H1 (cell line): Measurements from ENCODE around the gene MRPS12. TPM values are rescaled to one million over a fixed set of nuclear protein-coding genes. Genes with fewer than 3 reads are reported as not detected.
A peak's percentile ranks its signal among the peaks of the same experiment; 100 is the strongest.

Experiments used
- CTCF ChIA-PET: fragments of 300-600 bp; sonication (Branson Sonifier 250); formaldehyde crosslinking; loops from one replicate; lab custom pipeline; 2021; ENCODE audit not compliant: partially characterized antibody; lab: Charles Lee
- POLR2A ChIA-PET: fragments of 300-600 bp; sonication (Branson Sonifier 250); formaldehyde crosslinking; loops from one replicate; lab custom pipeline; 2021; ENCODE audit warnings: inconsistent platforms; ENCODE audit not compliant: partially characterized antibody; lab: Charles Lee
- DNase-seq, 2 experiments: peaks; one replicate each; pipeline versions ENCODE4 v3.0.0 to v3.0.0-alpha.2; 2010 to 2022; ENCODE audit warnings: low spot score in 2 of 2, low read depth in 1 of 2, mixed read lengths in 1 of 2
- FAIRE-seq: peaks from 2 replicates; lab custom pipeline; 2011; peaks lifted over from hg19 to GRCh38; lab: Jason Lieb, UNC
- H2AFZ ChIP-seq: 2 replicates; pipeline ENCODE4 v1.8.1; 2012; ENCODE audit warnings: low read length, inconsistent platforms
- H2AK5ac ChIP-seq: 2 replicates; pipeline ENCODE4 v1.6.1; 2013; ENCODE audit warnings: low read depth, low read length
- H2BK120ac ChIP-seq: replicated peaks from 2 replicates; pipeline ENCODE3; 2013; ENCODE audit warnings: low read depth, low read length, inconsistent platforms
- H2BK12ac ChIP-seq: 2 replicates; pipeline ENCODE4 v1.6.1; 2013; ENCODE audit warnings: low read depth, low read length
- H2BK15ac ChIP-seq: 2 replicates; pipeline ENCODE4 v1.6.1; 2013; ENCODE audit warnings: low read length
- H2BK20ac ChIP-seq: 2 replicates; pipeline ENCODE4 v1.6.1; 2013; ENCODE audit warnings: low read length
- H2BK5ac ChIP-seq: 2 replicates; pipeline ENCODE4 v1.6.1; 2013; ENCODE audit warnings: low read depth, low read length
- H3K14ac ChIP-seq: 2 replicates; pipeline ENCODE4 v1.6.1; 2013; ENCODE audit warnings: inconsistent platforms; ENCODE audit not compliant: insufficient read length
- H3K18ac ChIP-seq: 2 replicates; pipeline ENCODE4 v1.6.1; 2013; ENCODE audit warnings: low read length; ENCODE audit errors: extremely low read depth
- H3K23ac ChIP-seq: 2 replicates; pipeline ENCODE4 v1.6.1; 2013; ENCODE audit warnings: inconsistent platforms; ENCODE audit not compliant: insufficient read length
- H3K23me2 ChIP-seq: 2 replicates; pipeline ENCODE4 v1.6.1; 2013; ENCODE audit warnings: low read depth, low read length
- H3K27ac ChIP-seq: 2 replicates; pipeline ENCODE4 v1.6.1; 2011; ENCODE audit warnings: low read depth, low read length, inconsistent platforms
- H3K27me3 ChIP-seq, 4 experiments: replicated peaks in 1 of 4; 1 replicate in 1 of 4; 2 replicates in 3 of 4; pipeline versions ENCODE4 v1.6.1 to v1.8.1; 2011 to 2013; ENCODE audit warnings: low read length in 3 of 4, mild to moderate bottlenecking in 3 of 4, inconsistent platforms in 2 of 4, mixed read lengths in 2 of 4, moderate library complexity in 1 of 4; ENCODE audit not compliant: control insufficient read depth in 3 of 4, insufficient read depth in 3 of 4; ENCODE audit errors: extremely low read depth in 1 of 4
- H3K36me3 ChIP-seq, 4 experiments: 2 replicates each; pipeline versions ENCODE4 v1.6.1 to v1.8.1; 2011 to 2013; ENCODE audit warnings: mild to moderate bottlenecking in 4 of 4, low read length in 3 of 4, moderate library complexity in 2 of 4, control low read depth in 1 of 4, inconsistent platforms in 1 of 4; ENCODE audit not compliant: insufficient read depth in 4 of 4, control insufficient read depth in 2 of 4
- H3K4ac ChIP-seq: replicated peaks from 2 replicates; pipeline ENCODE3; 2013; ENCODE audit warnings: low read length, low read depth, mixed read lengths, inconsistent platforms; ENCODE audit not compliant: insufficient read length
- H3K4me1 ChIP-seq, 4 experiments: replicated peaks in 1 of 4; 1 replicate in 1 of 4; 2 replicates in 3 of 4; pipeline versions ENCODE4 v1.6.1 to v1.8.1; 2011 to 2013; ENCODE audit warnings: low read length in 3 of 4, inconsistent platforms in 2 of 4, mixed read lengths in 1 of 4; ENCODE audit not compliant: insufficient read depth in 4 of 4, control insufficient read depth in 3 of 4
- H3K4me2 ChIP-seq, 2 experiments: 2 replicates each; pipeline versions ENCODE4 v1.6.1 to v1.8.1; 2011 to 2013; ENCODE audit warnings: low read depth in 2 of 2, low read length in 2 of 2, control low read depth in 1 of 2, inconsistent platforms in 1 of 2, mild to moderate bottlenecking in 1 of 2; ENCODE audit not compliant: insufficient read depth in 1 of 2
- H3K4me3 ChIP-seq, 4 experiments: fragments of 200-600, 300-600 bp in 1 of 4; sonication (generic), shearing (Covaris generic), sonication (Bioruptor Twin) in 1 of 4; 2 replicates each; pipeline versions ENCODE4 v1.5.1 to v1.8.1; 2011 to 2016; ENCODE audit warnings: low read length in 4 of 4, low read depth in 3 of 4, control low read depth in 2 of 4, inconsistent platforms in 2 of 4, mild to moderate bottlenecking in 2 of 4, mixed read lengths in 1 of 4, moderate library complexity in 1 of 4; ENCODE audit not compliant: insufficient read depth in 2 of 4; ENCODE audit errors: extremely low read depth in 1 of 4
- H3K56ac ChIP-seq: replicated peaks from 2 replicates; pipeline ENCODE3; 2013; ENCODE audit warnings: low read depth, mild to moderate bottlenecking, mixed read lengths, low read length, inconsistent platforms; ENCODE audit not compliant: insufficient read length
- H3K79me1 ChIP-seq: 2 replicates; pipeline ENCODE4 v1.6.1; 2013; ENCODE audit warnings: low read depth, low read length, control low read depth
- H3K79me2 ChIP-seq, 2 experiments: 2 replicates each; pipeline versions ENCODE4 v1.6.1 to v1.8.1; 2012 to 2013; ENCODE audit warnings: low read length in 2 of 2, mild to moderate bottlenecking in 2 of 2, inconsistent platforms in 1 of 2; ENCODE audit not compliant: insufficient read depth in 2 of 2, control insufficient read depth in 1 of 2
- H3K9ac ChIP-seq, 4 experiments: replicated peaks in 1 of 4; 1 replicate in 1 of 4; 2 replicates in 3 of 4; pipeline versions ENCODE4 v1.6.1 to v1.8.1; 2011 to 2013; ENCODE audit warnings: low read depth in 3 of 4, low read length in 3 of 4, control low read depth in 2 of 4, mild to moderate bottlenecking in 2 of 4, moderate library complexity in 2 of 4, inconsistent platforms in 1 of 4; ENCODE audit errors: extremely low read depth in 1 of 4
- H3K9me3 ChIP-seq, 2 experiments: 2 replicates each; pipeline versions ENCODE4 v1.6.1 to v1.8.1; 2012 to 2013; ENCODE audit warnings: mild to moderate bottlenecking in 2 of 2, moderate library complexity in 2 of 2, control low read depth in 1 of 2, inconsistent platforms in 1 of 2, low read depth in 1 of 2, low read length in 1 of 2, mixed read lengths in 1 of 2; ENCODE audit not compliant: insufficient read depth in 2 of 2
- H4K20me1 ChIP-seq, 2 experiments: replicated peaks in 1 of 2; 2 replicates each; pipeline versions ENCODE3 to v1.8.1; 2011 to 2013; ENCODE audit warnings: inconsistent platforms in 2 of 2, low read length in 2 of 2, mild to moderate bottlenecking in 1 of 2; ENCODE audit not compliant: insufficient read depth in 2 of 2, control insufficient read depth in 1 of 2
- H4K5ac ChIP-seq: 2 replicates; pipeline ENCODE4 v1.6.1; 2013; ENCODE audit warnings: low read length, low read depth, mixed read lengths, inconsistent platforms; ENCODE audit not compliant: insufficient read length
- H4K8ac ChIP-seq: 2 replicates; pipeline ENCODE4 v1.8.0; 2013; ENCODE audit warnings: mild to moderate bottlenecking, moderate library complexity, low read length, inconsistent platforms; ENCODE audit not compliant: insufficient read depth; ENCODE audit errors: extremely low read depth
- H4K91ac ChIP-seq: replicated peaks from 2 replicates; pipeline ENCODE3; 2013; ENCODE audit warnings: low read length, mixed read lengths, inconsistent platforms; ENCODE audit not compliant: insufficient read length
- CBX8 ChIP-seq: fragments of 300-800, 300-1000 bp; sonication (generic); IDR thresholded peaks from 2 replicates; pipeline ENCODE4 v1.7.1; 2016; ENCODE audit warnings: low read depth, low read length, borderline replicate concordance
- POLR2A ChIP-seq, 2 experiments: IDR thresholded peaks; 1 replicate in 1 of 2; 2 replicates in 1 of 2; pipeline ENCODE4 v1.6.1; 2011; ENCODE audit warnings: low read depth in 2 of 2, low read length in 2 of 2, mild to moderate bottlenecking in 2 of 2; ENCODE audit errors: control extremely low read depth in 1 of 2
- WGBS, 2 experiments: shearing (Covaris generic) in 1 of 2; methylation state at CpG; one replicate each; pipeline versions ENCODE4 v1.1.6 to v1.1.7; 2013 to 2015; ENCODE audit warnings: low lambda C conversion rate in 2 of 2, mixed read lengths in 2 of 2, inconsistent platforms in 1 of 2, low coverage in 1 of 2, missing lambda C conversion rate in 1 of 2; ENCODE audit not compliant: insufficient replicate concordance in 2 of 2, insufficient coverage in 1 of 2, insufficient read length in 1 of 2; ENCODE audit errors: extremely low coverage in 1 of 2, missing lambda C conversion rate in 1 of 2; 5-methylcytosine and 5-hydroxymethylcytosine counted together
- polyA plus RNA-seq, 7 experiments: library from polyadenylated mRNA; depleted of rRNA in 3 of 7; stranded (reverse) in 5 of 7; unstranded in 2 of 7; fragments of >200 nt in 5 of 7; fragments of 200-250 nt in 2 of 7; gene quantifications; 1 replicate in 5 of 7; 2 replicates in 1 of 7; 4 replicates in 1 of 7; pipeline versions ENCODE4 v1.2.1 to v1.2.3, GENCODE V29; 2011 to 2013; ENCODE audit warnings: missing spikeins in 2 of 7, mixed read lengths in 2 of 7
- total RNA-seq: library from RNA; stranded (reverse); fragmentation: NEBNext Ultra II Directional; extraction: Animal tissue kit (Norgen Biotek cat#: 25700); gene quantifications from 2 replicates; pipeline ENCODE4 v1.2.1, GENCODE V29; 2021

Gene MRPS12
- total and polyA plus RNA-seq, 2 of the 8 experiments (the other 6 are each of a cell fraction or from before 2014, with no cell fraction given) = 79.0 to 175 TPM

GRCh38 chr19:38945562-38946228 is 15.0 kb downstream of the MRPS12 start:
- no peak overlapping the region for H3K4ac ChIP-seq
- CTCF ChIA-PET = interaction anchor here (14.5 kb wide), 1 partner anchor 12 kb away, joined by 120 read pairs; the partner anchor contains the start of genes MRPS12 and SARS2
- no peak overlapping the region for H3K23ac ChIP-seq
- no peak overlapping the region for H3K9ac ChIP-seq
- no peak overlapping the region for H4K5ac ChIP-seq
- H3K9me3 ChIP-seq = no peaks in the 10 kb centered on the region
- no peak overlapping the region for H2BK20ac ChIP-seq
- H2BK120ac ChIP-seq = no peak overlapping the region
- no peak overlapping the region for H2AFZ ChIP-seq
- H3K56ac ChIP-seq = no peak overlapping the region
- no peak overlapping the region for H3K27ac ChIP-seq
- H3K18ac ChIP-seq = no peak overlapping the region
- no peak overlapping the region for H2BK12ac ChIP-seq
- H2BK15ac ChIP-seq = no peak overlapping the region
- H2BK5ac ChIP-seq = no peak overlapping the region
- H3K14ac ChIP-seq = no peak overlapping the region
- H3K4me1 ChIP-seq = peaks cover 0 to 5% (median 0%) of the 10 kb centered on the region in 4 experiments; a peak in 3 of 7 replicates
- WGBS, 2 experiments = 88% methylated on average over 3 of the region's 3 CpGs; no CpG with 5 or more reads in 1 of the 2 experiments
- H3K36me3 ChIP-seq = peaks cover 0 to 4% (median 0%) of the 10 kb centered on the region in 4 experiments; a peak in 2 of 8 replicates
- POLR2A ChIA-PET = interaction anchor here (1.1 to 1.8 kb wide), 2 partner anchors 15 to 25 kb away, joined by 3 to 7 read pairs; partner anchors contain the start of genes MRPS12 and SARS2
- TF ChIP-seq CBX8 = no peak
- TF ChIP-seq POLR2A (IDR thresholded peaks at IDR 0.05; ENCODE audit: control extremely low read depth in 1 of 2, low read depth in 2 of 2, low read length in 2 of 2) = 0 out of 3 replicates have a peak, but pooled peaks of 1 of the 2 experiments have one; percentile 18
- DNase-seq (no peak), FAIRE-seq (no peak)
- H3K27me3 ChIP-seq = peaks cover 0 to 3% (median under 1%) of the 10 kb centered on the region in 4 experiments; a peak in 1 of 7 replicates
- H4K20me1 ChIP-seq = peaks cover 0 to 1% of the 10 kb centered on the region in 2 experiments
- H4K91ac ChIP-seq = no peak overlapping the region
- H2AK5ac ChIP-seq = no peak overlapping the region
- no peak overlapping the region for H3K4me3 ChIP-seq
- no peaks in the 10 kb centered on the region for H3K79me1 ChIP-seq
- H3K79me2 ChIP-seq = no peaks in the 10 kb centered on the region
- H3K4me2 ChIP-seq = no peak overlapping the region
- no peak overlapping the region for H4K8ac ChIP-seq
- peaks cover 5% of the 10 kb centered on the region; the same call in 1 of the 2 replicates for H3K23me2 ChIP-seq
